ENCODE measurements around the gene ODAD4. TPM values are rescaled to one million over a fixed set of nuclear protein-coding genes. Genes with fewer than 3 reads are reported as not detected.
A peak's percentile ranks its signal among the peaks of the same experiment; 100 is the strongest.

Gene ODAD4
- total RNA-seq, 1 experiment from 2014 or later: 0.98 TPM

- TF ChIP-seq SP1 (IDR thresholded peaks at IDR 0.05; ENCODE audit: low read depth): no peak
- BruUV-seq (replicated peaks): no TSS peak
- H3K4me1 ChIP-seq (ENCODE audit: control insufficient read depth in 1 of 2, insufficient read depth in 2 of 2, low read length in 2 of 2): peaks cover 5 to 18% of the 10 kb centered on the region in 2 experiments; a peak in 3 of 4 replicates
These were observed 12.4 kb downstream of the ODAD4 start for GRCh38 chr17:41942626-41943373.

GRCh38 chr17:41943492-41943891 lies 13.1 kb downstream of the ODAD4 start:
- POLR2A ChIA-PET: no interaction called here
- TF ChIP-seq YY1 (IDR thresholded peaks at IDR 0.05; ENCODE audit: extremely low read depth, insufficient replicate concordance, low read depth, low read length) (no peak), MAX (IDR thresholded peaks at IDR 0.05) (no peak), CEBPB (IDR thresholded peaks at IDR 0.05; ENCODE audit: low read depth) (no peak), RAD21 (IDR thresholded peaks at IDR 0.05; ENCODE audit: low read depth) (no peak), POLR2AphosphoS5 (IDR thresholded peaks at IDR 0.05; ENCODE audit: low read depth, low read length) (no peak), EZH2 (IDR thresholded peaks at IDR 0.05) (no peak), ZFX (IDR thresholded peaks at IDR 0.05) (no peak), EZH2phosphoT487 (IDR thresholded peaks at IDR 0.05; ENCODE audit: borderline replicate concordance) (no peak)
- intact Hi-C loops (cut with micrococcal nuclease): no loop called here
- H3K9me3 ChIP-seq (ENCODE audit: control insufficient read depth in 1 of 2, insufficient read depth in 1 of 2, low read depth in 1 of 2, low read length in 2 of 2): no peaks in the 10 kb centered on the region
- H3K79me2 ChIP-seq (ENCODE audit: insufficient read depth, low read length): no peaks in the 10 kb centered on the region
- CTCF ChIA-PET: no interaction called here
- no peak overlapping the region for H3K27ac ChIP-seq (ENCODE audit: low read depth, low read length)
- BruUV-seq (replicated peaks): no TSS peak
- H2AFZ ChIP-seq (ENCODE audit: low read depth, low read length, poor library complexity, severe bottlenecking): no peak overlapping the region
- H3K9ac ChIP-seq (ENCODE audit: low read length): no peak overlapping the region
- no peaks in the 10 kb centered on the region for H3K36me3 ChIP-seq (ENCODE audit: control insufficient read depth in 1 of 2, insufficient read depth in 2 of 2, low read length in 2 of 2)
- RAD21 ChIA-PET (ENCODE audit: low non-redundant PET in 1 of 2, low total read pairs in 2 of 2, uncharacterized antibody in 2 of 2, unreplicated experiment in 2 of 2): interaction anchor here in 1 of 2 experiments (0.7 kb wide), 1 partner anchor 92 kb away, joined by 3 read pairs; no protein-coding TSS in a partner anchor
- peaks cover 5 to 18% of the 10 kb centered on the region in 2 experiments; a peak in 3 of 4 replicates for H3K4me1 ChIP-seq (ENCODE audit: control insufficient read depth in 1 of 2, insufficient read depth in 2 of 2, low read length in 2 of 2)
- no peaks in the 10 kb centered on the region for H3K9me2 ChIP-seq (ENCODE audit: insufficient read depth)
- H3K4me3 ChIP-seq (replicated peaks in 1 of 2; ENCODE audit: low read depth in 1 of 2, low read length in 2 of 2): no peak overlapping the region
- peak overlapping the region; percentile 14; the same call in 1 of the 2 replicates for H3K4me2 ChIP-seq (ENCODE audit: low read length)
- no peaks in the 10 kb centered on the region for H3K27me3 ChIP-seq (ENCODE audit: insufficient read depth, low read length)
- ATAC-seq (no peak), DNase-seq (ENCODE audit: low read depth, low spot score) (no peak)
- H4K20me1 ChIP-seq (ENCODE audit: insufficient read depth): no peaks in the 10 kb centered on the region

More at GRCh38 chr17:41942626-41943373, 12.4 kb downstream of the ODAD4 start:
- Histone ChIP-seq H3K79me2 (ENCODE audit: insufficient read depth, low read length) (no peaks in the 10 kb centered on the region), H3K9me2 (ENCODE audit: insufficient read depth) (no peaks in the 10 kb centered on the region), H3K9ac (ENCODE audit: low read length) (no peak overlapping the region), H3K27ac (ENCODE audit: low read depth, low read length) (no peak overlapping the region), H3K36me3 (ENCODE audit: control insufficient read depth in 1 of 2, insufficient read depth in 2 of 2, low read length in 2 of 2) (no peaks in the 10 kb centered on the region), H2AFZ (ENCODE audit: low read depth, low read length, poor library complexity, severe bottlenecking) (no peak overlapping the region), H3K9me3 (ENCODE audit: control insufficient read depth in 1 of 2, insufficient read depth in 1 of 2, low read depth in 1 of 2, low read length in 2 of 2) (no peaks in the 10 kb centered on the region), H4K20me1 (ENCODE audit: insufficient read depth) (no peaks in the 10 kb centered on the region), H3K4me3 (replicated peaks in 1 of 2; ENCODE audit: low read depth in 1 of 2, low read length in 2 of 2) (no peak overlapping the region), H3K4me2 (ENCODE audit: low read length) (no peak overlapping the region), H3K27me3 (ENCODE audit: insufficient read depth, low read length) (no peaks in the 10 kb centered on the region)
- ATAC-seq (no peak), DNase-seq (ENCODE audit: low read depth, low spot score) (no peak)
- CTCF ChIA-PET: no interaction called here
- intact Hi-C loops (cut with micrococcal nuclease): no loop called here
- RAD21 ChIA-PET (ENCODE audit: low non-redundant PET in 1 of 2, low total read pairs in 2 of 2, uncharacterized antibody in 2 of 2, unreplicated experiment in 2 of 2): no interaction called here
- POLR2A ChIA-PET: no interaction called here
